ENCODE data around the gene SNED1. TPM values are rescaled to one million over a fixed set of nuclear protein-coding genes. Genes with fewer than 3 reads are reported as not detected.

The SNED1 gene
- total RNA-seq, 1 experiment from 2014 or later: 3.2 TPM

DNA sequence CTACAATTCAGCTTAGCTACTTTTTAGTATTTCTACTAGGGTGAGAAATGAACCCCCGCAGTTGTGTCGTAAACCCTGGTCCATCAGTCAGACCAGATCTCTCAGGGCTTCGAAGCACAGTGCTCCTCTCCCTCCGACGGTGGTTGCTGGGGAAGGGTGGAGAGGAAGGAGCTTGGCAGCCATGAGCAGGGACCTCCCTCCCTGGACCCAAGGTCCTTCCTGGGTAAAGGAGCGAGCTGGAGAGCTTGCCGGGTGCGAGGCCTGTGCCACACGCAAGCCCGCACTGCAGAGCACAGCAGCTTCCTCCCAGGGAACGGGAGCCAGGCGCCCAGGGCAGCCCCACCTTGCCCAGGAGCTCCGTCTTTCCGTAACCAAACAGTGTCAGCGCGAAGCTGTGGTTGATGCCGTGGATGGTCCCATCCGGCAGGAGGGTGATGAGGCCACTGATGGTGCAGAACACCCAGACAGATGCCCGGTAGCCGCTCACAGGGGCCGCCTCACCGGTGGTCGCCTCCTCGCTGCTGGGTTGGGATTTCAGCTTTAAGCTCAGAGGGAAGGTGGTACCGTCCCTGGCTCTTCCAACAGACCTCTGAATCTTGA, 138.3 kb downstream of the SNED1 start:
- Mint-ChIP-seq H3K4me3 (no peak overlapping the region), H3K36me3 (peaks cover 35% of the 10 kb centered on the region), H3K27ac (no peak overlapping the region), H3K27me3 (ENCODE audit: low read depth) (no peaks in the 10 kb centered on the region), H3K4me1 (no peaks in the 10 kb centered on the region), H3K9me3 (peaks cover 3% of the 10 kb centered on the region; the same call in 1 of the 2 replicates)
- ChIA-PET POLR2A (interaction anchor here (0.5 kb wide), 1 partner anchor 13 kb away, joined by 4 read pairs; no protein-coding TSS in a partner anchor), CTCF (no interaction called here)
- ATAC-seq: no peak
- no peak for TF ChIP-seq SMAD3 (CRISPR knock-in tag; IDR thresholded peaks at IDR 0.05; ENCODE audit: borderline replicate concordance)
- TF ChIP-seq, protein P1, sequence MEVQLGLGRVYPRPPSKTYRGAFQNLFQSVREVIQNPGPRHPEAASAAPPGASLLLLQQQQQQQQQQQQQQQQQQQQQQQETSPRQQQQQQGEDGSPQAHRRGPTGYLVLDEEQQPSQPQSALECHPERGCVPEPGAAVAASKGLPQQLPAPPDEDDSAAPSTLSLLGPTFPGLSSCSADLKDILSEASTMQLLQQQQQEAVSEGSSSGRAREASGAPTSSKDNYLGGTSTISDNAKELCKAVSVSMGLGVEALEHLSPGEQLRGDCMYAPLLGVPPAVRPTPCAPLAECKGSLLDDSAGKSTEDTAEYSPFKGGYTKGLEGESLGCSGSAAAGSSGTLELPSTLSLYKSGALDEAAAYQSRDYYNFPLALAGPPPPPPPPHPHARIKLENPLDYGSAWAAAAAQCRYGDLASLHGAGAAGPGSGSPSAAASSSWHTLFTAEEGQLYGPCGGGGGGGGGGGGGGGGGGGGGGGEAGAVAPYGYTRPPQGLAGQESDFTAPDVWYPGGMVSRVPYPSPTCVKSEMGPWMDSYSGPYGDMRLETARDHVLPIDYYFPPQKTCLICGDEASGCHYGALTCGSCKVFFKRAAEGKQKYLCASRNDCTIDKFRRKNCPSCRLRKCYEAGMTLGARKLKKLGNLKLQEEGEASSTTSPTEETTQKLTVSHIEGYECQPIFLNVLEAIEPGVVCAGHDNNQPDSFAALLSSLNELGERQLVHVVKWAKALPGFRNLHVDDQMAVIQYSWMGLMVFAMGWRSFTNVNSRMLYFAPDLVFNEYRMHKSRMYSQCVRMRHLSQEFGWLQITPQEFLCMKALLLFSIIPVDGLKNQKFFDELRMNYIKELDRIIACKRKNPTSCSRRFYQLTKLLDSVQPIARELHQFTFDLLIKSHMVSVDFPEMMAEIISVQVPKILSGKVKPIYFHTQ (CRISPR knock-in tag; IDR thresholded peaks at IDR 0.05): no peak
- no peak for TF ChIP-seq TEAD1 (CRISPR knock-in tag; IDR thresholded peaks at IDR 0.05)
- no peak for TF ChIP-seq GRHL2 (CRISPR knock-in tag; IDR thresholded peaks at IDR 0.05; ENCODE audit: insufficient replicate concordance, severe bottlenecking)
- no peak for TF ChIP-seq GABPB1 (CRISPR knock-in tag; IDR thresholded peaks at IDR 0.05)
- TF ChIP-seq ZNF232 (CRISPR knock-in tag; IDR thresholded peaks at IDR 0.05): no peak
- TF ChIP-seq NFATC4 (CRISPR knock-in tag; IDR thresholded peaks at IDR 0.05): no peak
- no peak for TF ChIP-seq RORB (CRISPR knock-in tag; IDR thresholded peaks at IDR 0.05)
- TF ChIP-seq JUN (CRISPR knock-in tag; IDR thresholded peaks at IDR 0.05): no peak
- TF ChIP-seq FOXP1 (CRISPR knock-in tag; IDR thresholded peaks at IDR 0.05; ENCODE audit: borderline replicate concordance): no peak
- no peak for TF ChIP-seq ATF1 (CRISPR knock-in tag; IDR thresholded peaks at IDR 0.05)
- TF ChIP-seq, protein P2, sequence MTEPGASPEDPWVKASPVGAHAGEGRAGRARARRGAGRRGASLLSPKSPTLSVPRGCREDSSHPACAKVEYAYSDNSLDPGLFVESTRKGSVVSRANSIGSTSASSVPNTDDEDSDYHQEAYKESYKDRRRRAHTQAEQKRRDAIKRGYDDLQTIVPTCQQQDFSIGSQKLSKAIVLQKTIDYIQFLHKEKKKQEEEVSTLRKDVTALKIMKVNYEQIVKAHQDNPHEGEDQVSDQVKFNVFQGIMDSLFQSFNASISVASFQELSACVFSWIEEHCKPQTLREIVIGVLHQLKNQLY (CRISPR knock-in tag; IDR thresholded peaks at IDR 0.05): no peak
- no peak for TF ChIP-seq HMGA2 (CRISPR knock-in tag; IDR thresholded peaks at IDR 0.05)
- no peak for DNase-seq (ENCODE audit: low spot score)

DNA sequence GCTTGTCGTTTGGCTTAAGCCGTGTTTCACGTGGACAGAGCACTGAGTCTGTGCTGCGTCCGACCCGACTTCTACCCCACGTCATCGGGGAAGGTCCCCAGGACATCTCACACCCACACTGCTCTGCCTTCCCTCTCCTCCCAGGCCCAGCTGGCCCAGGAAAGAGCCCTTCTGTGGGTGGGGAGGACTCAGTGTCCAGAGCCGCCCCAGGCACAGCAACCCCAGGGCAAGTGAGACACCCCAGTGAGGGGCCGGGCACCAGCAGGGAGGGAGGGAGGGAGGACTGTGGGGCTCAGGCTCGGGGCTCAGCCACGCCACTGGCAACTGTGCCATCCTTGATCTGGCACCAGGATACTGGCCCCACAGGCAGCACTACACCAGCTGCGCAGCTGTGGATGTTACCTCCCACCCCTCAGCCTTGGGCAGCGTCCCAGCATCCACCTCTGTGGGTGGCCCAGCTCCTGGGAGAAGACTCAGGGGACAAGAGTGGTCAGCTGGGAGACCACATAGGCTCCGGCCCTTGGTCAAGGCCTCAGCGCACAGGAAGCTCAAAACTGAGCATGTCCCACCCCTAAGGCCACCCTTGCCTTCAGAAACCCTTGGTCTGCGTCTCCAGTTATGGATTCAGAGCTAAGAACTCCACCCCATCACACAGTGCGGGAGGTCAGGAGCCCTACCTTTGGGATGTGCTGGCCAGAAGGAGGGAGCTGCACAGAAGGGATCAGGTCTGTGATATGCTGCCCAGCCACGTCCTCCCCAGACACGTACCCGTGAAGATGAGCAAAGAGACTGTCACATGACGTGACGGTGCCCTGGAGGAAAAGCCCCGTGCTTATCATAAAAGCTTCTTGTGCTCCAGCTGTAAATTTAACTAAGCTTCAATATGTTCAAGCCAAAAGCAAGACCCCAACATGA, 139.1 kb downstream of the SNED1 start:
- Mint-ChIP-seq H3K4me1 (no peaks in the 10 kb centered on the region), H3K27ac (no peak overlapping the region), H3K36me3 (peaks cover 39% of the 10 kb centered on the region), H3K9me3 (peaks cover 1% of the 10 kb centered on the region; the same call in 1 of the 2 replicates), H3K27me3 (ENCODE audit: low read depth) (no peaks in the 10 kb centered on the region), H3K4me3 (no peak overlapping the region)
- TF ChIP-seq, protein P3, sequence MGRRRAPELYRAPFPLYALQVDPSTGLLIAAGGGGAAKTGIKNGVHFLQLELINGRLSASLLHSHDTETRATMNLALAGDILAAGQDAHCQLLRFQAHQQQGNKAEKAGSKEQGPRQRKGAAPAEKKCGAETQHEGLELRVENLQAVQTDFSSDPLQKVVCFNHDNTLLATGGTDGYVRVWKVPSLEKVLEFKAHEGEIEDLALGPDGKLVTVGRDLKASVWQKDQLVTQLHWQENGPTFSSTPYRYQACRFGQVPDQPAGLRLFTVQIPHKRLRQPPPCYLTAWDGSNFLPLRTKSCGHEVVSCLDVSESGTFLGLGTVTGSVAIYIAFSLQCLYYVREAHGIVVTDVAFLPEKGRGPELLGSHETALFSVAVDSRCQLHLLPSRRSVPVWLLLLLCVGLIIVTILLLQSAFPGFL (CRISPR knock-in tag; IDR thresholded peaks at IDR 0.05; ENCODE audit: borderline replicate concordance): no peak
- no peak for TF ChIP-seq TP53 (CRISPR knock-in tag; IDR thresholded peaks at IDR 0.05)
- no peak for TF ChIP-seq GABPB1 (CRISPR knock-in tag; IDR thresholded peaks at IDR 0.05)
- TF ChIP-seq, protein P4, sequence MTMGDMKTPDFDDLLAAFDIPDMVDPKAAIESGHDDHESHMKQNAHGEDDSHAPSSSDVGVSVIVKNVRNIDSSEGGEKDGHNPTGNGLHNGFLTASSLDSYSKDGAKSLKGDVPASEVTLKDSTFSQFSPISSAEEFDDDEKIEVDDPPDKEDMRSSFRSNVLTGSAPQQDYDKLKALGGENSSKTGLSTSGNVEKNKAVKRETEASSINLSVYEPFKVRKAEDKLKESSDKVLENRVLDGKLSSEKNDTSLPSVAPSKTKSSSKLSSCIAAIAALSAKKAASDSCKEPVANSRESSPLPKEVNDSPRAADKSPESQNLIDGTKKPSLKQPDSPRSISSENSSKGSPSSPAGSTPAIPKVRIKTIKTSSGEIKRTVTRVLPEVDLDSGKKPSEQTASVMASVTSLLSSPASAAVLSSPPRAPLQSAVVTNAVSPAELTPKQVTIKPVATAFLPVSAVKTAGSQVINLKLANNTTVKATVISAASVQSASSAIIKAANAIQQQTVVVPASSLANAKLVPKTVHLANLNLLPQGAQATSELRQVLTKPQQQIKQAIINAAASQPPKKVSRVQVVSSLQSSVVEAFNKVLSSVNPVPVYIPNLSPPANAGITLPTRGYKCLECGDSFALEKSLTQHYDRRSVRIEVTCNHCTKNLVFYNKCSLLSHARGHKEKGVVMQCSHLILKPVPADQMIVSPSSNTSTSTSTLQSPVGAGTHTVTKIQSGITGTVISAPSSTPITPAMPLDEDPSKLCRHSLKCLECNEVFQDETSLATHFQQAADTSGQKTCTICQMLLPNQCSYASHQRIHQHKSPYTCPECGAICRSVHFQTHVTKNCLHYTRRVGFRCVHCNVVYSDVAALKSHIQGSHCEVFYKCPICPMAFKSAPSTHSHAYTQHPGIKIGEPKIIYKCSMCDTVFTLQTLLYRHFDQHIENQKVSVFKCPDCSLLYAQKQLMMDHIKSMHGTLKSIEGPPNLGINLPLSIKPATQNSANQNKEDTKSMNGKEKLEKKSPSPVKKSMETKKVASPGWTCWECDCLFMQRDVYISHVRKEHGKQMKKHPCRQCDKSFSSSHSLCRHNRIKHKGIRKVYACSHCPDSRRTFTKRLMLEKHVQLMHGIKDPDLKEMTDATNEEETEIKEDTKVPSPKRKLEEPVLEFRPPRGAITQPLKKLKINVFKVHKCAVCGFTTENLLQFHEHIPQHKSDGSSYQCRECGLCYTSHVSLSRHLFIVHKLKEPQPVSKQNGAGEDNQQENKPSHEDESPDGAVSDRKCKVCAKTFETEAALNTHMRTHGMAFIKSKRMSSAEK (CRISPR knock-in tag; IDR thresholded peaks at IDR 0.05; ENCODE audit: borderline replicate concordance): no peak
- ChIA-PET CTCF (interaction anchor here (0.5 kb wide), 1 partner anchor 60 kb away, joined by 4 read pairs; no protein-coding TSS in a partner anchor), POLR2A (no interaction called here)
- ATAC-seq: no peak
- no peak for DNase-seq (ENCODE audit: low spot score)
